HG03342 (cell line): ENCODE data around the gene WAS.
"Not testable (repeated sequence)": the region's sequence is repeated elsewhere in the genome, so short reads cannot be mapped to it uniquely, and the experiment has no call there.

Source experiments
- ATAC-seq: cut with Tn5 transposase; IDR thresholded peaks from one replicate; pipeline ENCODE4 v1.9.1; 2021; ENCODE audit warnings: mild to moderate bottlenecking, moderate library complexity; ENCODE audit not compliant: unreplicated experiment

Gene WAS

DNA sequence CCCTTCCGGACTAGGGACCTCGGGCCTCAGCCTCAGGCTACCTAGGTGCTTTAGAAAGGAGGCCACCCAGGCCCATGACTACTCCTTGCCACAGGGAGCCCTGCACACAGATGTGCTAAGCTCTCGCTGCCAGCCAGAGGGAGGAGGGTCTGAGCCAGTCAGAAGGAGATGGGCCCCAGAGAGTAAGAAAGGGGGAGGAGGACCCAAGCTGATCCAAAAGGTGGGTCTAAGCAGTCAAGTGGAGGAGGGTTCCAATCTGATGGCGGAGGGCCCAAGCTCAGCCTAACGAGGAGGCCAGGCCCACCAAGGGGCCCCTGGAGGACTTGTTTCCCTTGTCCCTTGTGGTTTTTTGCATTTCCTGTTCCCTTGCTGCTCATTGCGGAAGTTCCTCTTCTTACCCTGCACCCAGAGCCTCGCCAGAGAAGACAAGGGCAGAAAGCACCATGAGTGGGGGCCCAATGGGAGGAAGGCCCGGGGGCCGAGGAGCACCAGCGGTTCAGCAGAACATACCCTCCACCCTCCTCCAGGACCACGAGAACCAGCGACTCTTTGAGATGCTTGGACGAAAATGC is at the start of gene WAS:
Gene WAS, plus strand, starts transcription at position 389 of the 572 bp plus-strand sequence. Its CDS starts 55 bp downstream, at position 444.
- peak; percentile 81 for ATAC-seq

DNA sequence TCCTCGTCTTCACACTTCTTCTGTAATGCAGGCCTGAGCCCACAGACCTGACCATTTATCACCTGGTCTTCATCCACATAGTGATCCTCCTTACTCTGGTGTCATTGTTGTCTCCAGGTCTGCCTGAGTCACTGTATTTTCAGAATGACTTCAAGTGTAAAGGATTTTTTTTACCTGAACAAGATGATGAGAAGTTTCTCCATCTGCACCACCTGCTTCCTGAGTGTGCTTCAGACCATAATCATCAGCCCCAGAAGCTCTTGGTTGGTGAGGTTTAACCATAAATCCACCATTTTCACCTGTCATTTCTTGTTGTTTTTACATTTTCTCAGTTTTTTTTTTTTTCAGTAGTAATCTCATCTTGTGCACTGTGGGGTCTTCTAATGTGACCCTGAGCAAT is 47.3 kb upstream of the WAS start:
- ATAC-seq, result no peak

DNA sequence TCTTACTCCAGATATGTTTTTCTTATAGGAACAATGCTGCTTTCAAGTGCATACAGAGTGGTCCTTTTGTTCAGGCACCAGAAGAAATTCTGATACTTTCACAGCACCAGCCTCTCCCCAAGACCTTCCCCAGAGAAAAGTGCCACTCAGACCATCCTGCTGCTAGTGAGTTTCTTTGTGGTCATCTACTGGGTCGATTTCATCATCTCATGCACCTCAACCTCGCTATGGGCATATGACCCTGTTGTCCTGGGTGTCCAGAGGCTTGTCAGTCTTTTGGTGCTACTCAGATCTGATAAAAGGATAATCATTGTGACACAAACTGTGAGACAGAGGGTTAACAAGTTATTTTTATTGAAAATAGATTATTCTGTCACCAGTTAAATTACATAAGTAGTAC is 46.8 kb upstream of the WAS start:
- ATAC-seq, result no peak

DNA sequence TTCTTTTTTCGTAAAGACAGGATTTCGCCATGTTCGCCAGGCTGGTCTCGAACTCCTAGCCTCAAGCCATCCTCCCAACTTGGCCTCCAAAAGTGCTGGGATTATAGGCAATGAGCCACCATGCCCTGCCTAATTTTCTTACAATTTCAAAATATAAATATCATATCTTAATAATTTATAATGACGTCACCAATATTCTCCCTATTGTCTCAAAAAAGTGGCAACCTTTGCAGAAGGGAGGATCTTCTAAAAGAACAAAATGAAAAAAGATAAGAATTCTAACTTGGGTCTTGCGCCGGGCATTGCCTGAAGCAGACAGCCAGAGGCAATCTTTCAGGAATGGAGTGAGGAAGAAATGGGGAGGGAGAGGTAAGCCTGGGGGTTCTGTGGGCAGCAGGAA is 37.9 kb upstream of the WAS start:
- ATAC-seq, result no peak

DNA sequence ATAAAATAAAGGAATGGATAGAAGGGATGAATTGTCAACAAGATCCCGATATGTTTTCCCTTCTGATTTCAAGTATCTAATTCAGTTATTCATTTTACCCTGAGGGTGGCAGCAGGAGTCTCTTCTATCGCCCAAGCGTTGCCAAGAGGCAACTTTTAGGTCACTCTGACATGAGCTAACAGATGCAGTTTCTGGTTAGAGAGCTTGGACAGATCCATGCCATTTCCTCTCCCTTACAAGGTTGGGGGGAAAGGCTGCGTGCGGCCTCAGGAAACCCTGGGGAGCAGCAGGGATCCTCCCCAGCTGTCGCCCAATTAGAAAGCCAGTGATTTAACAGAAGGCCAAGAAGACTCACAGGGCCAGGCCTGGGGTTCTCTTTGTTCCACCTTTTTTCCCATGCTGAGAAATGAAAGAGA is 35.3 kb upstream of the WAS start:
- no peak for ATAC-seq

DNA sequence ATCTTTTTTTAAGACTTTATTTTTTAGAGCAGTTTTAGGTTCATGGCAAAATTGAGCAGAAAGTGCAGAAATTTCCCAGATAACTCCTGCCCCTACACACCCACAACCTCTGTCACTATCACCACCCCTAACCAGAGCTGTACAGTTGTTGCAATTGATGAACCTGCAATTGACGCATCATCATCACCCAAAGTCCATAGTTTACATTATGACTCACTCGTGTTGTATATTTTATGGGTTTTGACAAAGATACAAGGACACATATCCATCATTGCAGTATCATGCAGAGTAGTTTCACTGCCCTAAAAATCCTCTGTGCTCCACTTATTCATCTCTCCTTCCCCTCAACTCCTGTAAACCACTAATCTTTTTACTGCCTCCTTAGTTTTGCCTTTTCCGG is 34.5 kb upstream of the WAS start:
- no peak for ATAC-seq

DNA sequence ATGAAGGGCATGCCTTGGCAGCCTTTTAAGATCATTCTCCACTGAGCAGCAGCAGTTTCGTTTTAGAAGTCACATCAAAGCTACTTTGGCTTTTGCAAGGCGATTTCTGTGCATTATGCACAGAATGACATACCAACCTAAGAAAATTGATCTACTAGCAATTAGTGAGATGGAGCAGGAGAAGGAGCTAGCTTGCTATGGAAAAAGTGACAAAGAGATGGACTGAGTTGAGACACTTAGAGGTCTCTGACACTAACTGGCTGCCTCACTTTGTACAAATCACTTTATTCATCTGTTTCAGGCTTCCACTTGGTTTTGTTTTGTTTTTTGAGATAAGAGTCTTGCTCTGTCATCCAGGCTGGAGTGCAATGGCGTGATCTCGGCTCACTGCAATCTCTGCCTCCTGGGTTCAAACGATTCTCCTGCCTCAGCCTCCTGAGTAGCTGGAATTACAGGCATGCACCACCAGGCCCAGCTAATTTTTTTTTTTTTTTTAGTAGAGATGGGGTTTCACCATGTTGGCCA is 31.5 kb upstream of the WAS start:
- not testable (repeated sequence) for ATAC-seq

DNA sequence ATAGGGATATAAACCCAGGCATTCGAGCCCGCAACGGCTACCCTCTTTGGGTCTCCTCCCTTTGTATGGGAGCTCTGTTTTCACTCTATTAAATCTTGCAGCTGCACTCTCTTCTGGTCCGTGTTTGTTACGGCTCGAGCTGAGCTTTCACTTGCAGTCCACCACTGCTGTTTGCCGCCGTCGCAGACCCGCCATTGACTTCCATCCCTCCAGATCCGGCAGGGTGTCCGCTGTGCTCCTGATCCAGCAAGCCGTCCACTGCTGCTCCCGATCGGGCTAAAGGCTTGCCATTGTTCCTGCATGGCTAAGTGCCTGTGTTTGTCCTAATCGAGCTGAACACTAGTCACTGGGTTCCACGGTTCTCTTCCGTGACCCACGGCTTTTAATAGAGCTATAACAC is 28.9 kb upstream of the WAS start:
- not testable (repeated sequence) for ATAC-seq

DNA sequence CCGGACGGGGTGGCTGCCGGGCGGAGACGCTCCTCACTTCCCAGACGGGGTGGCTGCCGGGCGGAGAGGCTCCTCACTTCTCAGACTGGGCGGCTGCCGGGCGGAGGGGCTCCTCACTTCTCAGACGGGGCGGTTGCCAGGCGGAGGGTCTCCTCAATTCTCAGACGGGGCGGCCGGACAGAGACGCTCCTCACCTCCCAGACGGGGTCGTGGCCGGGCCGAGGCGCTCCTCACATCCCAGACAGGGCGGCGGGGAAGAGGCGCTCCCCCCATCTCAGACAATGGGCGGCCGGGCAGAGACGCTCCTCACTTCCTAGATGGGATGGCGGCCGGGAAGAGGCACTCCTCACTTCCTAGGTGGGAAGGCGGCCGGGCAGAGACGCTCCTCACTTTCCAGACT is 23.9 kb upstream of the WAS start:
- ATAC-seq, result not testable (repeated sequence)

DNA sequence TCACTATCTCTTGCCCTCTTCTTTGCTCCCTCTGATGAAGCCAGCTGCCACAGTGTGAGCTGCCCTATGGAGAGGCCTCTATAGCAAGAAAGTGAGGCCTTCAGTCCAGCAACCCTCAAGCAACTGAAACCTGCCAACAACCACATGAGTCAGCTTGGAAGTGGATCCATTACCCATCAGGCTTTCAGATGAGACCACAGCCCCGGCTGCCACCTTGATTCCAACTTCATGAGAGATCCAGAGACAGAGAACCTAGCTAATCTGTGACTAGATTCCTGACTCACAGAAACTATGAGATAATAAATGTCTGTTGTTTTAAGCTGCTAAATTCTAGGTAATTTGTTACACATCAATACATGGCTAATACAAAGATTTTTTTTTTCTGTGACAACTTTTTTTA is 20.4 kb upstream of the WAS start:
- no peak for ATAC-seq

DNA sequence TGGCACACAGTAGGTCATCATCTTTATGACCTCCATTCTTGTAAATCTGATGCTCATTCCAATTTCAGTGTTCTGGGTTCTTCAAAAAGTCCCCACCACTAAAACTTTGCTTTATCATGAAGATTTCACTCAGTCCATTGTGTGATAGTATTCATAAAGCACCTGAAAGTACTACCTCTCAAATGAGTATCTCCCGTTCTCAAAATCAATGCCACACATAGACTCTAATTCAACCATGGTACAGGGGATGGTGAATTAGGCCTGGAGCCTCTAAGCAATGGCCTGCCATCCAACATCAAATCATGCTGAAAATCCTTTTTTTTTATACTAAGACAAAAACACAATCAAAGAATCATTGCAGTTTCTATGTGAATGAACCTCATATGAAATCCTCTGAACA is 19.4 kb upstream of the WAS start:
- no peak for ATAC-seq

DNA sequence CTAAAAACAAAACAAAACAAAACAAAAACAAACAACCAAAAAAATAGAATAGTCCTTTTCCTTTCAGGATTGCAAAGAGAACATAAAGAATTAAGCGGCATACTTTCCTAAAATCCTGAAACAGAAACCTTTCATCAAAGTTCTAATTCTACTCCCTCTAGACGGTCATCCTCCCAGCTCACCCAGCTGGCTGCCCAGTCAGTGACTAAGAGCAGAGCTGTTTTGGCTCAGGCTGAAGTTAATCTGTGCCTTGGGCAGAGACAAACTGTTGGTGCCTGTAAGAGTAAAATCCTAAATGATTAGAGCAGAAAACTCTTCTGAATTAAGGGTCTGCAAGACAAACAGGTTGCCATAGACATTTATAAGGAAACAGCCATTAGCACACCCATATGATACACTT is 17.6 kb upstream of the WAS start:
- ATAC-seq, result no peak

DNA sequence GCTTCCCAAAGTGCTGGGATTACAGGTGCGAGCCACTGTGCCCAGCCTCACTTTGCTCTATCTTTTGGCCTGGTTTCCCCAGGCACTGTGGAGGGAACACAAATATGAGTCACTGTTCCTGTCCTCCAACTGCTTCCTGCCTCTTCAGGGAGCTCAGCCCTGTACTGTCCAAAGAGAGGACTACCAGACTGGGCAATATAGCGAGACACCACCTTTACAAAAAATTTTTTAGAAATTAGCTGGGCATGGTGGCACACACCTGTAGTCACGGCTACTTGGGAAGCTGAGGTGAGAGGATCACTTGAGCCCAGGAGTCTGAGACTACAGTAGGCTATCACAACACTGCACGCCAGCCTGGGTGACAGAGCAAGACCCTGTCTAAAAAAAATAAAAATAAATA is 16.9 kb upstream of the WAS start:
- no peak for ATAC-seq

DNA sequence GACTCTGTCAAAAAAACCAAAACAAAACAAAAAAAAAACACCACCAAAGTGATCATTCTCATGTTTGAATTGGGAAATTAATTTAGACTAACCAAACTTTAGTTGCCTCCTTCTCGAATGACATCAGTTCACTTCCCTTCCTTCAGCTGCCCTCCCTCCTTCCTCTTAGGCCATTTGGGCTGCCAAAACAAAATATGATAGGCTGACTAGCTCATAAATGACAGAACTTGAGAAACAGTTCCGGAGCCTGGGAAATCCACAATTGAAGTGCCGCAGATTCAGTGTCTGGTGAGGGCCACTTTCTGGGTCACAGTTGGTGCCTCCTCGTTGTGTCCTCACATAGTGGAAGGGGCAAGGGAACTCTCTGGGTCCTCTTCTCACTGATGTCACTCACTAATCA is 16.1 kb upstream of the WAS start:
- ATAC-seq, result no peak

DNA sequence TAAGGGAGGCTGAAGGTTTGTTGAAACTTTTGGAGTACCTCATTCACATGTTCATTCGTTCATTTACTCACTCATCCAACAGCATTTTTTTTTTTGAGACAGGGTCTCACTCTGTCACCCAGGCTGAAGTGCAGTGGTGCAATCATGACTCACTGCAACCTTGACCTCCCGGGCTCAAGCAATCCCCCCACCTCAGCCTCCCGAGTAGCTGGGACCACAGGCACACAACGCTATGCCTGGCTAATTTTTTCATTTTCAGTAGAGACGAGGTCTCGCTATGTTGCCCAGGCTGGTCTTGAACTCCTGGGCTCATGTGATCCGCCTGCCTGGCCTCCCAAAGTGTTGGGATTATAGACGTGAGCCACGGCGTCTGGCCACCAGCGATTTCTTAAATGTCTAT is 15.4 kb upstream of the WAS start:
- not testable (repeated sequence) for ATAC-seq

DNA sequence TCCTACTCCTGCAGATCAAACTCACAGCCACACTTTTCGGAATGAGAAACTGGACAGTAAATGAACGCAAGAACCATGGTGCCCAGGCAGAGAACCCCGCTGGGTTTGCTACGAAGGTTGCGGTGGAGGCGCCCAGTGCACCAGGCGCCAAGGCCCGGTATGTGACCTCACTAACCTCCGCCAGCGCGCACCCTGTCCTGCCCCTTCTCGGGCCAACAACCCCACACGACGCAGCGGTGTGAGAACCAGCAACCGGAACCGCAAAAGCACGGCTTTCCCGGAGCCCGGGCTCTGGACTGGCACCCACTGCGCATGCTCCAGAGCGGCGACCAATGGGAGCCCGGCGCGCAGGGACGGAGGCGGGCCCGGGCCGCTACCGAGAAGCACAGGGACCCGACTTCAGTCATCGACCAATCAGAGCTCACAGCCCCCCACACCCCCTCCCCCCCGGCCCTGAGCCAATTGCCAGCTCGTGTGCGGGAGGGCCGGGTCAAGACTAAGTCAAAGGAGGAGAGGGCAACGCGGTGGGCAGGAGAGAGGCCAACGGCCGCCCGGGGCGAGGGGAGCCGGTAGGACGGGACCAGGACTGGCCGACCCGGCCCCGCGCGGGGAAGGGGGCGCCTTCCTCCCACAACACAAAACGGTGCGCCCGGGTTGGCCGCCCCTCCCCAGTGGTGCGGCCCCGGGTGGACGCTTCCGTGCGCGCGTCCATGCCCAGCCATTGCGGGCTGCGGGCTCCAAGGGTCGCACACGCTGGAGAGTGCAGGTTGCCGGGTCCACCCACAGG is 7.3 kb upstream of the WAS start:
- peak; percentile 90 for ATAC-seq

DNA sequence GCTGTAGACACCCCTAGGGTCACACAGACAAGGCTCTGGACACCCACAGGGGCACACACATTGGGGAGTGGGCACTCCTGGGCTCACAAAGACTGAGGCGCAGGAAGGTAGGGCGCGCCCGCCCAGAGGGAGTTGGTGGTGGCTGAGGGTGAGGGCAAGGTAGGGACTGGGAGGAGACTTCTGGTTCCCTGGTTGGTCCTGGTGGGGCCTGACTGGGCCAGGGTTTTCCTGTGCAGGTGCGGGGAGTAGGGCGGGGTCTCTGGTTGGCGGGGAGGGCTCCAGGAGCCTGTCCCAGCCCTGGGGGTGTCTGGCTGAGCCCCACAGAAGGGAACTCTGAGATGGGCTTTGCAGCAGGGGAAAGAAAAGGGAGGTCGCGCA is 6.7 kb upstream of the WAS start:
- no peak for ATAC-seq

DNA sequence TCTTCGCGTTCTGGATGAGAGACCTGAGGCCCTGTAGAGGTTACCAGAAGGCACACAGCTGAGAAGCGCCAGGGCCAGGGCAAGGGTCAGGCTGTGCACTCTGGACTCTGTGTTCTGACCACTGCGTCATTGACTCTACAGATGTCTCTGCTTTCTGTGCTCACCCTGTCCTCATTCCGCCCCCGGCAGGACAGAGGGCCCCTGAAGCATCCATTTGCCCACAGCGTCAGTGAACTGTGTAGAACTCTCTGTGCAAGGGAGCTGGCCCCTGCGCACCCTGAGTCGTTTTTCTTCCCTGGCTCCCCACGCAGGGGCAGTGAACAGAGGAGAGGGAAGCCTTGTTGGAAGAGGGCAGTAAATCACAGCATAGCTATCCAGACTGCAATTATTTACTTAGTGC is 6.1 kb upstream of the WAS start:
- ATAC-seq, result no peak

DNA sequence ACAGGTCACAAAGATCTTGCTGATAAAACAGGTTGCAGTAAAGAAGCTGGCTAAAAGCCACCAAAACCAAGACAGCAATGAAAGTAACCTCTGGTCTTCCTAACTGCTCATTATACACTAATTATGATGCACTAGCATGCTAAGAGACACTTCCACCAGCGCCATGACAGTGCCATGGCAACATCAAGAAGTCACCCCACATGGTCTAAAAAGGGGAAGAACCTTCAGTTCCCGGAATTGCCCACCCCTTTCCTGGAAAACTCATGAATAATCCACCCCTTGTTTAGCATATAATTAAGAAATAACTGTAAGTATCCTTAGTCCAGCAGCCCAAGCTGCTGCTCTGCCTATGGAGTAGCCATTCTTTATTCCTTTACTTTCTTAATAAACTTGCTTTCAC is 3.1 kb upstream of the WAS start:
- ATAC-seq, result not testable (repeated sequence)

DNA sequence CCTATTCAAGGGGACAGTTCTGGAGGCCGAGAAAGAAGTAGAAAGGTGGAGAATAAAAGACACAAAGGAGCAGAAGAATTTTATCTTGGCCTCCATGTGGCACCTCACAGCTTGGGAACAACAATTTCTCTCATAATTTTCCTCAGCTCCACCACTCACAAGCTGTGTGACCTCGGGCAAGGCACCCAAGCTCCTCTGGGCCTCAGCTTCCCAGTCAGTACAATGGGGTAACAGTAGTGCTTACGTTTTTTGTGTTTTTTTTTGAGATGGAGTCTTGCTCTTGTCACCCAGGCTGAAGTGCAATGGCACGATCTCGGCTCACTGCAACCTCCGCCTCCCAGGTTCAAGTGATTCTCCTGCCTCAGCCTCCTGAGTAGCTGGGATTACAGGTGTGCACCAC is 2.7 kb upstream of the WAS start:
- ATAC-seq, result not testable (repeated sequence)

DNA sequence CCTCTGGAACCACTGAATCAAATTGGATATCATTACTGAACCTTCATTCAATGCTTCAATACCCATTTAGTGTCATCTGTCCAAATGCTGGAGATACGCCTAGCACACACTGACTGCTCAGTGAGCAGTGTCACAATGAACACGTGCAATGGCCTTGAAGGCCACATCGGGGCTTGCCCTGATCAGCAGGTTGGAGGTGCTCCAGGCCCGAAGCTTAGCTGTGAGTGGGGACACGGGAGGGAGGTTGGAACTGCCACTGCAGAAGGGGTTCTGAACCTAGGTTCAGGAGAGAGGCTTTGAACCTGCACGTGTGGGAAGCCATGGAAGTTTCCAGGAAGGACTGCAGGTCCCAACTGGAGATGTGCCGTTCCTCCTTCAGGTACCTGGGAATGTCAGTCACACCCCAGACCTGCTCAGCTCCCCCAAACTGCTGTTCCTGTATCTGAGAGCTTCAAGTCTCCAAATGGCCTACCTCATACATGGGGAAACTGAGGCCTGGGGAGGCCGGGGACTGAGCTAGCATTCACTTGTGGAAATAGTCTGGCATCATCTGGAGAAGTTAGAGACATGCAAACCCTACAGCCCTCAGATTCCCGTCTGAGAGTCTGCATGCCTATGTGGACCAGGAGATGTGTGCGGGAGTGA is 1.9 kb upstream of the WAS start:
- no peak for ATAC-seq

DNA sequence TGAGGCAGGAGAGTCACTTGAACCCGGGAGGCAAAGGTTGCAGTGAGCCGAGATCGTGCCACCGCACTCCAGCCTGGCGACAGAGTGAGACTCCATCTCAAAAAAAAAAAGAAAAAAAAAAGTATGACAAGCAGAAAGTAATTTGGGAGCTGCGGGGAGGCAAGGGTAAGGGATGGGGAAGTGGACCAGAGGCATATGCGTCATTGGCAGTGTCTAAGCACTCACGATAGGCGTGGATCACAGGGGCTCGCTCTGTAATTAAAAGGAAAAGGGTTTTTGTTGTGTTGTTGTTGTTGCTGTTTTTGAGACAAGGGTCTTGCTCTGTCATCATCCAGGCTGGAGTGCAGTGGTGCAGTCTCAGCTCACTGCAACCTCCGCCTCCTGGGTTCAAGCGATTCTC is 804 bp upstream of the WAS start:
- not testable (repeated sequence) for ATAC-seq
